WTC11 (cell line): ENCODE results near the gene ADAMTS2.

Experiments used
- CREB1 ChIP-seq: sonication (generic); formaldehyde crosslinking; IDR thresholded peaks from 2 replicates; pipeline ENCODE4 v1.8.0; 2023; ENCODE audit warnings: mild to moderate bottlenecking, missing genetic modification reagents
- CREM ChIP-seq: sonication (generic); formaldehyde crosslinking; IDR thresholded peaks from 2 replicates; pipeline ENCODE4 v1.8.1; 2022; ENCODE audit warnings: mild to moderate bottlenecking, missing genetic modification reagents, moderate library complexity
- ELF4 ChIP-seq: sonication (generic); formaldehyde crosslinking; IDR thresholded peaks from 2 replicates; pipeline ENCODE4 v1.8.1; 2022; ENCODE audit warnings: low read depth, mild to moderate bottlenecking, moderate library complexity, missing genetic modification reagents
- FOXP1 ChIP-seq: sonication (generic); formaldehyde crosslinking; IDR thresholded peaks from 2 replicates; pipeline ENCODE4 v1.8.0; 2022; ENCODE audit warnings: missing genetic modification reagents, mild to moderate bottlenecking, moderate library complexity, borderline replicate concordance
- GABPB1 ChIP-seq: sonication (generic); formaldehyde crosslinking; IDR thresholded peaks from 2 replicates; pipeline ENCODE4 v1.8.1; 2023; ENCODE audit warnings: mild to moderate bottlenecking, missing genetic modification reagents
- KAT7 ChIP-seq: sonication (generic); formaldehyde crosslinking; IDR thresholded peaks from 2 replicates; pipeline ENCODE4 v1.8.1; 2023; ENCODE audit warnings: missing genetic modification reagents, mild to moderate bottlenecking, borderline replicate concordance
- NR1H2 ChIP-seq: sonication (generic); formaldehyde crosslinking; IDR thresholded peaks from 2 replicates; pipeline ENCODE4 v1.9.0; 2021; ENCODE audit warnings: mild to moderate bottlenecking, moderate library complexity, missing genetic modification reagents
- TF ChIP-seq, protein P1 (sequence below): fragments of 200-600 bp; IDR thresholded peaks from 2 replicates; pipeline ENCODE4 v1.8.0; 2022; ENCODE audit warnings: antibody characterized with exemption
- TF ChIP-seq, protein P2 (sequence below): sonication (generic); formaldehyde crosslinking; IDR thresholded peaks from 2 replicates; pipeline ENCODE4 v1.8.0; 2022; ENCODE audit warnings: mild to moderate bottlenecking, missing genetic modification reagents
- TF ChIP-seq, protein P3 (sequence below): sonication (generic); formaldehyde crosslinking; IDR thresholded peaks from 2 replicates; pipeline ENCODE4 v1.8.1; 2023; ENCODE audit warnings: mild to moderate bottlenecking, missing genetic modification reagents, moderate library complexity
- TF ChIP-seq, protein P4 (sequence below): sonication (generic); formaldehyde crosslinking; IDR thresholded peaks from 2 replicates; pipeline ENCODE4 v1.8.1; 2023; ENCODE audit warnings: mild to moderate bottlenecking, moderate library complexity, missing genetic modification reagents
- TF ChIP-seq, protein P5 (sequence below): sonication (generic); formaldehyde crosslinking; IDR thresholded peaks from 2 replicates; pipeline ENCODE4 v1.8.0; 2022; ENCODE audit warnings: mild to moderate bottlenecking, missing genetic modification reagents
- TF ChIP-seq, protein P6 (sequence below): sonication (generic); formaldehyde crosslinking; conservative IDR thresholded peaks from 2 replicates; pipeline ENCODE4 v1.8.1; 2022; ENCODE audit warnings: mild to moderate bottlenecking, missing genetic modification reagents
- TF ChIP-seq, protein P7 (sequence below): sonication (generic); formaldehyde crosslinking; IDR thresholded peaks from 2 replicates; pipeline ENCODE4 v1.8.1; 2022; ENCODE audit warnings: low read depth, mild to moderate bottlenecking, moderate library complexity, missing genetic modification reagents, borderline replicate concordance

DNA sequence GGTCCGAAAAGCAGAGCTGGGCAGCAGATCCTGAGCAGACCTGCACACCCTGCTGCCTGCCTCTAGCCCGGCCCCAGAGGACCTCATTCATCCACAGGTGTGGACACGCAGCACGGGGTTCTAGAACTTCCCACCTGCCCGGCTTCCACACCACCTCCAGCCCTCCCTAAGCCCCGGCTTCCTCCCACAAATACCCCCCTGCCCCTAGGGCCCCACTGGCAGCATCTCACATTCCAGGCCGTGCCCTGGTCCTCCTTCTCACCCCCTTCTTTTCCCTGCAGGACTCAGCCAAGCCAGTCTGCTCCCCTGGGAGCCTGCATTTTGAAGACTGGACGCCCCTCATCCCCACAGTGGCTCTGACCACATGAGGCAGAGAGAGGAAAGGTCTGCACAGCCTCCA is 138.9 kb downstream of the ADAMTS2 start:
- no peak for TF ChIP-seq GABPB1
- TF ChIP-seq, protein P1, sequence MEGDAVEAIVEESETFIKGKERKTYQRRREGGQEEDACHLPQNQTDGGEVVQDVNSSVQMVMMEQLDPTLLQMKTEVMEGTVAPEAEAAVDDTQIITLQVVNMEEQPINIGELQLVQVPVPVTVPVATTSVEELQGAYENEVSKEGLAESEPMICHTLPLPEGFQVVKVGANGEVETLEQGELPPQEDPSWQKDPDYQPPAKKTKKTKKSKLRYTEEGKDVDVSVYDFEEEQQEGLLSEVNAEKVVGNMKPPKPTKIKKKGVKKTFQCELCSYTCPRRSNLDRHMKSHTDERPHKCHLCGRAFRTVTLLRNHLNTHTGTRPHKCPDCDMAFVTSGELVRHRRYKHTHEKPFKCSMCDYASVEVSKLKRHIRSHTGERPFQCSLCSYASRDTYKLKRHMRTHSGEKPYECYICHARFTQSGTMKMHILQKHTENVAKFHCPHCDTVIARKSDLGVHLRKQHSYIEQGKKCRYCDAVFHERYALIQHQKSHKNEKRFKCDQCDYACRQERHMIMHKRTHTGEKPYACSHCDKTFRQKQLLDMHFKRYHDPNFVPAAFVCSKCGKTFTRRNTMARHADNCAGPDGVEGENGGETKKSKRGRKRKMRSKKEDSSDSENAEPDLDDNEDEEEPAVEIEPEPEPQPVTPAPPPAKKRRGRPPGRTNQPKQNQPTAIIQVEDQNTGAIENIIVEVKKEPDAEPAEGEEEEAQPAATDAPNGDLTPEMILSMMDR: no peak
- no peak for TF ChIP-seq ELF4 (CRISPR knock-in tag)
- TF ChIP-seq, protein P2, sequence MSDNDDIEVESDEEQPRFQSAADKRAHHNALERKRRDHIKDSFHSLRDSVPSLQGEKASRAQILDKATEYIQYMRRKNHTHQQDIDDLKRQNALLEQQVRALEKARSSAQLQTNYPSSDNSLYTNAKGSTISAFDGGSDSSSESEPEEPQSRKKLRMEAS (CRISPR knock-in tag): no peak
- TF ChIP-seq FOXP1 (CRISPR knock-in tag): no peak
- no peak for TF ChIP-seq CREM (CRISPR knock-in tag)
- TF ChIP-seq, protein P3, sequence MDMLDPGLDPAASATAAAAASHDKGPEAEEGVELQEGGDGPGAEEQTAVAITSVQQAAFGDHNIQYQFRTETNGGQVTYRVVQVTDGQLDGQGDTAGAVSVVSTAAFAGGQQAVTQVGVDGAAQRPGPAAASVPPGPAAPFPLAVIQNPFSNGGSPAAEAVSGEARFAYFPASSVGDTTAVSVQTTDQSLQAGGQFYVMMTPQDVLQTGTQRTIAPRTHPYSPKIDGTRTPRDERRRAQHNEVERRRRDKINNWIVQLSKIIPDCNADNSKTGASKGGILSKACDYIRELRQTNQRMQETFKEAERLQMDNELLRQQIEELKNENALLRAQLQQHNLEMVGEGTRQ (CRISPR knock-in tag): no peak
- TF ChIP-seq, protein P4, sequence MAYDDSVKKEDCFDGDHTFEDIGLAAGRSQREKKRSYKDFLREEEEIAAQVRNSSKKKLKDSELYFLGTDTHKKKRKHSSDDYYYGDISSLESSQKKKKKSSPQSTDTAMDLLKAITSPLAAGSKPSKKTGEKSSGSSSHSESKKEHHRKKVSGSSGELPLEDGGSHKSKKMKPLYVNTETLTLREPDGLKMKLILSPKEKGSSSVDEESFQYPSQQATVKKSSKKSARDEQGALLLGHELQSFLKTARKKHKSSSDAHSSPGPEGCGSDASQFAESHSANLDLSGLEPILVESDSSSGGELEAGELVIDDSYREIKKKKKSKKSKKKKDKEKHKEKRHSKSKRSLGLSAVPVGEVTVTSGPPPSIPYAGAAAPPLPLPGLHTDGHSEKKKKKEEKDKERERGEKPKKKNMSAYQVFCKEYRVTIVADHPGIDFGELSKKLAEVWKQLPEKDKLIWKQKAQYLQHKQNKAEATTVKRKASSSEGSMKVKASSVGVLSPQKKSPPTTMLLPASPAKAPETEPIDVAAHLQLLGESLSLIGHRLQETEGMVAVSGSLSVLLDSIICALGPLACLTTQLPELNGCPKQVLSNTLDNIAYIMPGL (CRISPR knock-in tag): no peak
- no peak for TF ChIP-seq KAT7
- TF ChIP-seq, protein P5, sequence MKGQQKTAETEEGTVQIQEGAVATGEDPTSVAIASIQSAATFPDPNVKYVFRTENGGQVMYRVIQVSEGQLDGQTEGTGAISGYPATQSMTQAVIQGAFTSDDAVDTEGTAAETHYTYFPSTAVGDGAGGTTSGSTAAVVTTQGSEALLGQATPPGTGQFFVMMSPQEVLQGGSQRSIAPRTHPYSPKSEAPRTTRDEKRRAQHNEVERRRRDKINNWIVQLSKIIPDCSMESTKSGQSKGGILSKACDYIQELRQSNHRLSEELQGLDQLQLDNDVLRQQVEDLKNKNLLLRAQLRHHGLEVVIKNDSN (CRISPR knock-in tag): no peak
- no peak for TF ChIP-seq NR1H2 (CRISPR knock-in tag)
- no peak for TF ChIP-seq CREB1 (CRISPR knock-in tag)
- TF ChIP-seq, protein P6, sequence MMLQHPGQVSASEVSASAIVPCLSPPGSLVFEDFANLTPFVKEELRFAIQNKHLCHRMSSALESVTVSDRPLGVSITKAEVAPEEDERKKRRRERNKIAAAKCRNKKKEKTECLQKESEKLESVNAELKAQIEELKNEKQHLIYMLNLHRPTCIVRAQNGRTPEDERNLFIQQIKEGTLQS (CRISPR knock-in tag): no peak
- TF ChIP-seq, protein P7, sequence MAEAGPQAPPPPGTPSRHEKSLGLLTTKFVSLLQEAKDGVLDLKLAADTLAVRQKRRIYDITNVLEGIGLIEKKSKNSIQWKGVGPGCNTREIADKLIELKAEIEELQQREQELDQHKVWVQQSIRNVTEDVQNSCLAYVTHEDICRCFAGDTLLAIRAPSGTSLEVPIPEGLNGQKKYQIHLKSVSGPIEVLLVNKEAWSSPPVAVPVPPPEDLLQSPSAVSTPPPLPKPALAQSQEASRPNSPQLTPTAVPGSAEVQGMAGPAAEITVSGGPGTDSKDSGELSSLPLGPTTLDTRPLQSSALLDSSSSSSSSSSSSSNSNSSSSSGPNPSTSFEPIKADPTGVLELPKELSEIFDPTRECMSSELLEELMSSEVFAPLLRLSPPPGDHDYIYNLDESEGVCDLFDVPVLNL: no peak
